ENCODE results near the gene G0S2. TPM values are rescaled to one million over a fixed set of nuclear protein-coding genes. Genes with fewer than 3 reads are reported as not detected.

The G0S2 gene
- total and polyA plus RNA-seq, 2 of the 8 experiments (the other 6 are each of a cell fraction or from before 2014, with no cell fraction given), result 1.0 to 1.7 TPM

GRCh38 chr1:209702832-209703231 lies 27.6 kb downstream of the G0S2 start:
- H3K79me2 ChIP-seq (ENCODE audit: control insufficient read depth in 1 of 2, insufficient read depth in 2 of 2, low read length in 2 of 2), result no peaks in the 10 kb centered on the region
- no peak overlapping the region for H2BK20ac ChIP-seq (ENCODE audit: low read length)
- H3K27me3 ChIP-seq (replicated peaks in 1 of 4; ENCODE audit: control insufficient read depth in 3 of 4, extremely low read depth in 1 of 4, insufficient read depth in 3 of 4, low read length in 3 of 4), result no peaks in the 10 kb centered on the region; a peak in 1 of 7 replicates
- H2BK15ac ChIP-seq (ENCODE audit: low read length), result no peak overlapping the region
- H3K36me3 ChIP-seq (ENCODE audit: control insufficient read depth in 2 of 4, insufficient read depth in 4 of 4, low read length in 3 of 4), result no peaks in the 10 kb centered on the region
- H2AK5ac ChIP-seq (ENCODE audit: low read depth, low read length), result no peak overlapping the region
- no peak overlapping the region for H3K14ac ChIP-seq (ENCODE audit: insufficient read length)
- no peak overlapping the region for H3K4ac ChIP-seq (replicated peaks; ENCODE audit: insufficient read length, low read depth, low read length)
- H3K4me1 ChIP-seq (replicated peaks in 1 of 4; ENCODE audit: control insufficient read depth in 3 of 4, insufficient read depth in 4 of 4, low read length in 3 of 4), result no peaks in the 10 kb centered on the region
- no peak overlapping the region for H3K56ac ChIP-seq (replicated peaks; ENCODE audit: insufficient read length, low read depth, low read length)
- no peak overlapping the region for H3K23ac ChIP-seq (ENCODE audit: insufficient read length)
- CTCF ChIA-PET (ENCODE audit: partially characterized antibody), result interaction anchor here (0.8 to 1.5 kb wide), 6 partner anchors 10 to 136 kb away, joined by 3 to 6 read pairs (median 3); no protein-coding TSS in a partner anchor
- 92% methylated on average over 1 of the region's 1 CpG; no CpG with 5 or more reads in 1 of the 2 experiments for WGBS, 2 experiments (ENCODE audit: extremely low coverage in 1 of 2, insufficient coverage in 1 of 2, insufficient read length in 1 of 2, insufficient replicate concordance in 2 of 2, low coverage in 1 of 2, low lambda C conversion rate in 2 of 2, missing lambda C conversion rate in 1 of 2)
- no peaks in the 10 kb centered on the region for H3K23me2 ChIP-seq (ENCODE audit: low read depth, low read length)
- no peak overlapping the region for H3K27ac ChIP-seq (ENCODE audit: low read depth, low read length)
- DNase-seq (ENCODE audit: low read depth in 1 of 2, low spot score in 2 of 2) (no peak), FAIRE-seq (no peak)
- no peak overlapping the region for H3K18ac ChIP-seq (ENCODE audit: extremely low read depth, low read length)
- no peak overlapping the region for H4K91ac ChIP-seq (replicated peaks; ENCODE audit: insufficient read length, low read length)
- H2BK12ac ChIP-seq (ENCODE audit: low read depth, low read length), result no peak overlapping the region
- no peak overlapping the region for H4K5ac ChIP-seq (ENCODE audit: insufficient read length, low read depth, low read length)
- POLR2A ChIA-PET (ENCODE audit: partially characterized antibody), result no interaction called here
- no peaks in the 10 kb centered on the region for H3K9me3 ChIP-seq (ENCODE audit: insufficient read depth in 2 of 2, low read depth in 1 of 2, low read length in 1 of 2)
- H4K20me1 ChIP-seq (replicated peaks in 1 of 2; ENCODE audit: control insufficient read depth in 1 of 2, insufficient read depth in 2 of 2, low read length in 2 of 2), result no peaks in the 10 kb centered on the region
- no peaks in the 10 kb centered on the region for H3K79me1 ChIP-seq (ENCODE audit: low read depth, low read length)
- no peak overlapping the region for H3K4me2 ChIP-seq (ENCODE audit: insufficient read depth in 1 of 2, low read depth in 2 of 2, low read length in 2 of 2)
- no peak overlapping the region for H3K4me3 ChIP-seq (ENCODE audit: extremely low read depth in 1 of 4, insufficient read depth in 2 of 4, low read depth in 3 of 4, low read length in 4 of 4)
- H2AFZ ChIP-seq (ENCODE audit: low read length), result no peak overlapping the region
- no peak overlapping the region for H2BK120ac ChIP-seq (replicated peaks; ENCODE audit: low read depth, low read length)
- H4K8ac ChIP-seq (ENCODE audit: extremely low read depth, insufficient read depth, low read length), result no peak overlapping the region
- no peak overlapping the region for H3K9ac ChIP-seq (replicated peaks in 1 of 4; ENCODE audit: extremely low read depth in 1 of 4, low read depth in 3 of 4, low read length in 3 of 4)
- H2BK5ac ChIP-seq (ENCODE audit: low read depth, low read length), result no peak overlapping the region
- TF ChIP-seq, protein P1, sequence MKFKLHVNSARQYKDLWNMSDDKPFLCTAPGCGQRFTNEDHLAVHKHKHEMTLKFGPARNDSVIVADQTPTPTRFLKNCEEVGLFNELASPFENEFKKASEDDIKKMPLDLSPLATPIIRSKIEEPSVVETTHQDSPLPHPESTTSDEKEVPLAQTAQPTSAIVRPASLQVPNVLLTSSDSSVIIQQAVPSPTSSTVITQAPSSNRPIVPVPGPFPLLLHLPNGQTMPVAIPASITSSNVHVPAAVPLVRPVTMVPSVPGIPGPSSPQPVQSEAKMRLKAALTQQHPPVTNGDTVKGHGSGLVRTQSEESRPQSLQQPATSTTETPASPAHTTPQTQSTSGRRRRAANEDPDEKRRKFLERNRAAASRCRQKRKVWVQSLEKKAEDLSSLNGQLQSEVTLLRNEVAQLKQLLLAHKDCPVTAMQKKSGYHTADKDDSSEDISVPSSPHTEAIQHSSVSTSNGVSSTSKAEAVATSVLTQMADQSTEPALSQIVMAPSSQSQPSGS (IDR thresholded peaks at IDR 0.05; ENCODE audit: low read length), result no peak
- no peak for TF ChIP-seq CHD2 (IDR thresholded peaks at IDR 0.05; ENCODE audit: low read length)
- TF ChIP-seq USF2 (IDR thresholded peaks at IDR 0.05; ENCODE audit: low read length), result no peak
- TF ChIP-seq RXRA (IDR thresholded peaks at IDR 0.05; ENCODE audit: insufficient read depth, low read depth, low read length), result no peak
- no peak for TF ChIP-seq NANOG (IDR thresholded peaks at IDR 0.05; ENCODE audit: insufficient read depth, low read depth, low read length, poor library complexity, severe bottlenecking)
- TF ChIP-seq SUZ12 (IDR thresholded peaks at IDR 0.05; ENCODE audit: low read length), result no peak
- no peak for TF ChIP-seq SRF (IDR thresholded peaks at IDR 0.05; ENCODE audit: low read depth, low read length)
- TF ChIP-seq SP4 (IDR thresholded peaks at IDR 0.05; ENCODE audit: low read length), result no peak

All from H1 (cell line).